HepG2 (cell line): Measurements from ENCODE around the gene MYRIP. TPM values are rescaled to one million over a fixed set of nuclear protein-coding genes. Genes with fewer than 3 reads are reported as not detected.

Experiments used
- CCDC6 ChIP-seq: sonication (generic); formaldehyde crosslinking; IDR thresholded peaks from 2 replicates; pipeline ENCODE4 v1.8.1; 2022; ENCODE audit warnings: mild to moderate bottlenecking, missing genetic modification reagents, moderate library complexity
- CENPT ChIP-seq: sonication (generic); formaldehyde crosslinking; IDR thresholded peaks from 2 replicates; pipeline ENCODE4 v1.8.0; 2022; ENCODE audit warnings: low read depth, mild to moderate bottlenecking, moderate library complexity, missing genetic modification reagents
- EHMT2 ChIP-seq: fragments of 200-600 bp; sonication (generic); IDR thresholded peaks from 2 replicates; pipeline ENCODE4 v1.7.0; 2017; ENCODE audit warnings: antibody characterized with exemption, low read depth, low read length, borderline replicate concordance
- KDM1A ChIP-seq: IDR thresholded peaks from 2 replicates; pipeline ENCODE4 v1.6.1; 2016; ENCODE audit warnings: missing compliant biosample characterization
- NPAS2 ChIP-seq: sonication (generic); formaldehyde crosslinking; IDR thresholded peaks from 2 replicates; pipeline ENCODE4 v1.8.0; 2022; ENCODE audit warnings: mild to moderate bottlenecking, missing genetic modification reagents, borderline replicate concordance
- SIX4 ChIP-seq: sonication (generic); formaldehyde crosslinking; IDR thresholded peaks from 2 replicates; pipeline ENCODE4 v1.4.0; 2020; ENCODE audit warnings: missing genetic modification reagents
- THAP11 ChIP-seq: IDR thresholded peaks from 2 replicates; pipeline ENCODE4 v1.6.1; 2016; ENCODE audit warnings: missing biosample characterization, missing genetic modification reagents
- XRCC5 ChIP-seq: fragments of 200-400 bp; formaldehyde crosslinking; optimal IDR thresholded peaks from 2 replicates; pipeline ENCODE3; 2017; ENCODE audit warnings: mild to moderate bottlenecking, low read length
- ZFP90 ChIP-seq: sonication (generic); formaldehyde crosslinking; IDR thresholded peaks from 2 replicates; pipeline ENCODE4 v1.8.0; 2022; ENCODE audit warnings: missing genetic modification reagents, mild to moderate bottlenecking, inconsistent platforms, borderline replicate concordance
- ZMYM3 ChIP-seq: sonication (generic); formaldehyde crosslinking; IDR thresholded peaks from 2 replicates; pipeline ENCODE4 v1.5.1; 2020; ENCODE audit warnings: mild to moderate bottlenecking, missing genetic modification reagents
- ZSCAN21 ChIP-seq: sonication (generic); formaldehyde crosslinking; IDR thresholded peaks from 2 replicates; pipeline ENCODE4 v1.8.0; 2022; ENCODE audit warnings: mild to moderate bottlenecking, missing genetic modification reagents, moderate library complexity, borderline replicate concordance
- polyA plus RNA-seq, 8 experiments: library from polyadenylated mRNA; depleted of rRNA in 3 of 8; stranded (reverse) in 7 of 8; unstranded in 1 of 8; fragments of >200 nt; fragmentation: Illumina TruSeq in 4 of 8; extraction: Trizol in 4 of 8; gene quantifications; 2 replicates each; pipeline versions ENCODE4 v1.2.1 to v1.2.3, GENCODE V29; 2011 to 2016; ENCODE audit warnings: low read depth in 4 of 8, missing spikeins in 1 of 8, mixed read lengths in 1 of 8; ENCODE audit not compliant: insufficient read depth in 1 of 8
- total RNA-seq, 5 experiments: library from RNA; depleted of rRNA; stranded (reverse); fragments of >200 nt; fragmentation: Illumina TruSeq; extraction: Trizol; gene quantifications; 2 replicates each; pipeline ENCODE4 v1.2.3, GENCODE V29; 2016; ENCODE audit warnings: low read depth in 1 of 5
- TF ChIP-seq, protein P1 (sequence below): IDR thresholded peaks from 2 replicates; pipeline ENCODE4 v1.4.0; 2020; ENCODE audit warnings: mild to moderate bottlenecking, missing genetic modification reagents
- TF ChIP-seq, protein P2 (sequence below): sonication (generic); formaldehyde crosslinking; IDR thresholded peaks from 2 replicates; pipeline ENCODE4 v1.4.0; 2020; ENCODE audit warnings: missing genetic modification reagents
- TF ChIP-seq, protein P3 (sequence below): sonication (generic); formaldehyde crosslinking; IDR thresholded peaks from 2 replicates; pipeline ENCODE4 v1.8.0; 2022; ENCODE audit warnings: missing genetic modification reagents, mild to moderate bottlenecking, borderline replicate concordance
- TF ChIP-seq, protein P4 (sequence below): sonication (generic); formaldehyde crosslinking; IDR thresholded peaks from 2 replicates; pipeline ENCODE4 v1.5.0; 2020; ENCODE audit warnings: missing genetic modification reagents
- TF ChIP-seq, protein P5 (sequence below): sonication (generic); formaldehyde crosslinking; IDR thresholded peaks from 2 replicates; pipeline ENCODE4 v1.5.1; 2020; ENCODE audit warnings: mild to moderate bottlenecking, missing genetic modification reagents, borderline replicate concordance

The MYRIP gene
- total and polyA plus RNA-seq, 2 of the 13 experiments (the other 11 are each of a cell fraction or from before 2014, with no cell fraction given) = 0.64 to 0.84 TPM

DNA sequence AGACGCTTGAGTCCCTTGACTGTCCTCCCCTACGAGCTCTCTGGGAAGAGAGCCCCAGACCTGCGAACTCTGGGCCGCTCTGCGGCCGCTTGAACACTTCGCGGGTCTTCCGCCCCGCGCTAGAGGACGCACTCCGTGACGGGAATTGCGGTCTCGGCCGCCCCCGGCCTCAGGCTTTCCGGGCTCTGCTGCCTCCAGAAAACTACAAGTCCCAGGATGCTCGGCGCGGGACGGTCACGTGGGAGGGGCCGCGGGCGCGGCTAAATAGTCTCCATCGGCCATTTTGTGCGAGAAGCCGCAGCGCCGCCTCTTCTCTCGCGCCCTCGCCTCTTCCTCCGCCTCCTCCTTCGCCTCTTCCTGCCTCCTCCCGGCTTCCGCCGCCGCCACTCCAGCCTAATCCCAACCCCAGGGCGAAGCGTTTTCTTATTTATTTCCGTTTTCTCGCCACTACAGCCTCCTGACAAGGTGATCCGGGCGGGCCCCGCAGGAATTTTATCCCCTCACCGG, 500.1 kb downstream of the MYRIP start, which contains the start of gene EIF1B (continued):
- TF ChIP-seq THAP11 (CRISPR knock-in tag) = peak; percentile 99
- TF ChIP-seq, protein P1, sequence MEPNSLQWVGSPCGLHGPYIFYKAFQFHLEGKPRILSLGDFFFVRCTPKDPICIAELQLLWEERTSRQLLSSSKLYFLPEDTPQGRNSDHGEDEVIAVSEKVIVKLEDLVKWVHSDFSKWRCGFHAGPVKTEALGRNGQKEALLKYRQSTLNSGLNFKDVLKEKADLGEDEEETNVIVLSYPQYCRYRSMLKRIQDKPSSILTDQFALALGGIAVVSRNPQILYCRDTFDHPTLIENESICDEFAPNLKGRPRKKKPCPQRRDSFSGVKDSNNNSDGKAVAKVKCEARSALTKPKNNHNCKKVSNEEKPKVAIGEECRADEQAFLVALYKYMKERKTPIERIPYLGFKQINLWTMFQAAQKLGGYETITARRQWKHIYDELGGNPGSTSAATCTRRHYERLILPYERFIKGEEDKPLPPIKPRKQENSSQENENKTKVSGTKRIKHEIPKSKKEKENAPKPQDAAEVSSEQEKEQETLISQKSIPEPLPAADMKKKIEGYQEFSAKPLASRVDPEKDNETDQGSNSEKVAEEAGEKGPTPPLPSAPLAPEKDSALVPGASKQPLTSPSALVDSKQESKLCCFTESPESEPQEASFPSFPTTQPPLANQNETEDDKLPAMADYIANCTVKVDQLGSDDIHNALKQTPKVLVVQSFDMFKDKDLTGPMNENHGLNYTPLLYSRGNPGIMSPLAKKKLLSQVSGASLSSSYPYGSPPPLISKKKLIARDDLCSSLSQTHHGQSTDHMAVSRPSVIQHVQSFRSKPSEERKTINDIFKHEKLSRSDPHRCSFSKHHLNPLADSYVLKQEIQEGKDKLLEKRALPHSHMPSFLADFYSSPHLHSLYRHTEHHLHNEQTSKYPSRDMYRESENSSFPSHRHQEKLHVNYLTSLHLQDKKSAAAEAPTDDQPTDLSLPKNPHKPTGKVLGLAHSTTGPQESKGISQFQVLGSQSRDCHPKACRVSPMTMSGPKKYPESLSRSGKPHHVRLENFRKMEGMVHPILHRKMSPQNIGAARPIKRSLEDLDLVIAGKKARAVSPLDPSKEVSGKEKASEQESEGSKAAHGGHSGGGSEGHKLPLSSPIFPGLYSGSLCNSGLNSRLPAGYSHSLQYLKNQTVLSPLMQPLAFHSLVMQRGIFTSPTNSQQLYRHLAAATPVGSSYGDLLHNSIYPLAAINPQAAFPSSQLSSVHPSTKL (CRISPR knock-in tag) = peak; percentile 48
- peak; percentile 11; the same call in 1 of the 2 replicates for TF ChIP-seq ZMYM3 (CRISPR knock-in tag)
- TF ChIP-seq ZSCAN21 (CRISPR knock-in tag) = no peak; the same call in 1 of the 2 replicates
- TF ChIP-seq, protein P2, sequence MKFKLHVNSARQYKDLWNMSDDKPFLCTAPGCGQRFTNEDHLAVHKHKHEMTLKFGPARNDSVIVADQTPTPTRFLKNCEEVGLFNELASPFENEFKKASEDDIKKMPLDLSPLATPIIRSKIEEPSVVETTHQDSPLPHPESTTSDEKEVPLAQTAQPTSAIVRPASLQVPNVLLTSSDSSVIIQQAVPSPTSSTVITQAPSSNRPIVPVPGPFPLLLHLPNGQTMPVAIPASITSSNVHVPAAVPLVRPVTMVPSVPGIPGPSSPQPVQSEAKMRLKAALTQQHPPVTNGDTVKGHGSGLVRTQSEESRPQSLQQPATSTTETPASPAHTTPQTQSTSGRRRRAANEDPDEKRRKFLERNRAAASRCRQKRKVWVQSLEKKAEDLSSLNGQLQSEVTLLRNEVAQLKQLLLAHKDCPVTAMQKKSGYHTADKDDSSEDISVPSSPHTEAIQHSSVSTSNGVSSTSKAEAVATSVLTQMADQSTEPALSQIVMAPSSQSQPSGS (CRISPR knock-in tag) = 0 out of 2 replicates have a peak, but pooled peaks have one; percentile 55
- TF ChIP-seq CCDC6 (CRISPR knock-in tag) = no peak
- TF ChIP-seq CENPT (CRISPR knock-in tag) = no peak
- TF ChIP-seq, protein P3, sequence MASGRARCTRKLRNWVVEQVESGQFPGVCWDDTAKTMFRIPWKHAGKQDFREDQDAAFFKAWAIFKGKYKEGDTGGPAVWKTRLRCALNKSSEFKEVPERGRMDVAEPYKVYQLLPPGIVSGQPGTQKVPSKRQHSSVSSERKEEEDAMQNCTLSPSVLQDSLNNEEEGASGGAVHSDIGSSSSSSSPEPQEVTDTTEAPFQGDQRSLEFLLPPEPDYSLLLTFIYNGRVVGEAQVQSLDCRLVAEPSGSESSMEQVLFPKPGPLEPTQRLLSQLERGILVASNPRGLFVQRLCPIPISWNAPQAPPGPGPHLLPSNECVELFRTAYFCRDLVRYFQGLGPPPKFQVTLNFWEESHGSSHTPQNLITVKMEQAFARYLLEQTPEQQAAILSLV = no peak
- peak; percentile 89 for TF ChIP-seq XRCC5
- no peak for TF ChIP-seq KDM1A (CRISPR knock-in tag)
- no peak for TF ChIP-seq EHMT2
- TF ChIP-seq SIX4 (CRISPR knock-in tag) = no peak
- TF ChIP-seq, protein P4, sequence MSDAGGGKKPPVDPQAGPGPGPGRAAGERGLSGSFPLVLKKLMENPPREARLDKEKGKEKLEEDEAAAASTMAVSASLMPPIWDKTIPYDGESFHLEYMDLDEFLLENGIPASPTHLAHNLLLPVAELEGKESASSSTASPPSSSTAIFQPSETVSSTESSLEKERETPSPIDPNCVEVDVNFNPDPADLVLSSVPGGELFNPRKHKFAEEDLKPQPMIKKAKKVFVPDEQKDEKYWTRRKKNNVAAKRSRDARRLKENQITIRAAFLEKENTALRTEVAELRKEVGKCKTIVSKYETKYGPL = no peak; the same call in 1 of the 2 replicates
- TF ChIP-seq, protein P5, sequence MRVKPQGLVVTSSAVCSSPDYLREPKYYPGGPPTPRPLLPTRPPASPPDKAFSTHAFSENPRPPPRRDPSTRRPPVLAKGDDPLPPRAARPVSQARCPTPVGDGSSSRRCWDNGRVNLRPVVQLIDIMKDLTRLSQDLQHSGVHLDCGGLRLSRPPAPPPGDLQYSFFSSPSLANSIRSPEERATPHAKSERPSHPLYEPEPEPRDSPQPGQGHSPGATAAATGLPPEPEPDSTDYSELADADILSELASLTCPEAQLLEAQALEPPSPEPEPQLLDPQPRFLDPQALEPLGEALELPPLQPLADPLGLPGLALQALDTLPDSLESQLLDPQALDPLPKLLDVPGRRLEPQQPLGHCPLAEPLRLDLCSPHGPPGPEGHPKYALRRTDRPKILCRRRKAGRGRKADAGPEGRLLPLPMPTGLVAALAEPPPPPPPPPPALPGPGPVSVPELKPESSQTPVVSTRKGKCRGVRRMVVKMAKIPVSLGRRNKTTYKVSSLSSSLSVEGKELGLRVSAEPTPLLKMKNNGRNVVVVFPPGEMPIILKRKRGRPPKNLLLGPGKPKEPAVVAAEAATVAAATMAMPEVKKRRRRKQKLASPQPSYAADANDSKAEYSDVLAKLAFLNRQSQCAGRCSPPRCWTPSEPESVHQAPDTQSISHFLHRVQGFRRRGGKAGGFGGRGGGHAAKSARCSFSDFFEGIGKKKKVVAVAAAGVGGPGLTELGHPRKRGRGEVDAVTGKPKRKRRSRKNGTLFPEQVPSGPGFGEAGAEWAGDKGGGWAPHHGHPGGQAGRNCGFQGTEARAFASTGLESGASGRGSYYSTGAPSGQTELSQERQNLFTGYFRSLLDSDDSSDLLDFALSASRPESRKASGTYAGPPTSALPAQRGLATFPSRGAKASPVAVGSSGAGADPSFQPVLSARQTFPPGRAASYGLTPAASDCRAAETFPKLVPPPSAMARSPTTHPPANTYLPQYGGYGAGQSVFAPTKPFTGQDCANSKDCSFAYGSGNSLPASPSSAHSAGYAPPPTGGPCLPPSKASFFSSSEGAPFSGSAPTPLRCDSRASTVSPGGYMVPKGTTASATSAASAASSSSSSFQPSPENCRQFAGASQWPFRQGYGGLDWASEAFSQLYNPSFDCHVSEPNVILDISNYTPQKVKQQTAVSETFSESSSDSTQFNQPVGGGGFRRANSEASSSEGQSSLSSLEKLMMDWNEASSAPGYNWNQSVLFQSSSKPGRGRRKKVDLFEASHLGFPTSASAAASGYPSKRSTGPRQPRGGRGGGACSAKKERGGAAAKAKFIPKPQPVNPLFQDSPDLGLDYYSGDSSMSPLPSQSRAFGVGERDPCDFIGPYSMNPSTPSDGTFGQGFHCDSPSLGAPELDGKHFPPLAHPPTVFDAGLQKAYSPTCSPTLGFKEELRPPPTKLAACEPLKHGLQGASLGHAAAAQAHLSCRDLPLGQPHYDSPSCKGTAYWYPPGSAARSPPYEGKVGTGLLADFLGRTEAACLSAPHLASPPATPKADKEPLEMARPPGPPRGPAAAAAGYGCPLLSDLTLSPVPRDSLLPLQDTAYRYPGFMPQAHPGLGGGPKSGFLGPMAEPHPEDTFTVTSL (CRISPR knock-in tag) = no peak
- TF ChIP-seq ZFP90 (CRISPR knock-in tag) = no peak; the same call in 1 of the 2 replicates
- no peak for TF ChIP-seq NPAS2 (CRISPR knock-in tag)
